Breast epithelium (tissue), 3 donors: ENCODE data around the gene TANC1.

Experiments
- POLR2A ChIP-seq: fragments of 450-650 bp; IDR thresholded peaks from one replicate; pipeline ENCODE4 v1.6.1; 2016; ENCODE audit warnings: antibody characterized with exemption, mild to moderate bottlenecking, moderate library complexity
- POLR2AphosphoS5 ChIP-seq, 3 donors: sonication (generic); formaldehyde crosslinking; IDR thresholded peaks; one replicate each; pipeline ENCODE4 v1.6.1; 2017; ENCODE audit warnings: antibody characterized with exemption in 3 of 3
- TF ChIP-seq, protein P1 (sequence below), 3 donors: fragments of 450-650 bp; IDR thresholded peaks; one replicate each; pipeline ENCODE4 v1.5.1; 2016 to 2017; ENCODE audit warnings: antibody characterized with exemption in 3 of 3, mild to moderate bottlenecking in 3 of 3, moderate library complexity in 3 of 3

- no peak for TF ChIP-seq POLR2AphosphoS5 (IDR thresholded peaks at IDR 0.05)
- TF ChIP-seq, protein P1, sequence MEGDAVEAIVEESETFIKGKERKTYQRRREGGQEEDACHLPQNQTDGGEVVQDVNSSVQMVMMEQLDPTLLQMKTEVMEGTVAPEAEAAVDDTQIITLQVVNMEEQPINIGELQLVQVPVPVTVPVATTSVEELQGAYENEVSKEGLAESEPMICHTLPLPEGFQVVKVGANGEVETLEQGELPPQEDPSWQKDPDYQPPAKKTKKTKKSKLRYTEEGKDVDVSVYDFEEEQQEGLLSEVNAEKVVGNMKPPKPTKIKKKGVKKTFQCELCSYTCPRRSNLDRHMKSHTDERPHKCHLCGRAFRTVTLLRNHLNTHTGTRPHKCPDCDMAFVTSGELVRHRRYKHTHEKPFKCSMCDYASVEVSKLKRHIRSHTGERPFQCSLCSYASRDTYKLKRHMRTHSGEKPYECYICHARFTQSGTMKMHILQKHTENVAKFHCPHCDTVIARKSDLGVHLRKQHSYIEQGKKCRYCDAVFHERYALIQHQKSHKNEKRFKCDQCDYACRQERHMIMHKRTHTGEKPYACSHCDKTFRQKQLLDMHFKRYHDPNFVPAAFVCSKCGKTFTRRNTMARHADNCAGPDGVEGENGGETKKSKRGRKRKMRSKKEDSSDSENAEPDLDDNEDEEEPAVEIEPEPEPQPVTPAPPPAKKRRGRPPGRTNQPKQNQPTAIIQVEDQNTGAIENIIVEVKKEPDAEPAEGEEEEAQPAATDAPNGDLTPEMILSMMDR (IDR thresholded peaks at IDR 0.05), result no peak
- TF ChIP-seq POLR2A, result no peak
These were observed 26.7 kb downstream of the TANC1 start for GRCh38 chr2:158994920-158995676.
